ENCODE measurements around the gene CRY1. TPM values are rescaled to one million over a fixed set of nuclear protein-coding genes. Genes with fewer than 3 reads are reported as not detected.

The CRY1 gene
- polyA plus RNA-seq, 1 donor (not counting 4 experiments of a cell fraction or from before 2014, with no cell fraction given) = 10.0 TPM

- H3K27ac ChIP-seq (ENCODE audit: control insufficient read depth, insufficient read depth, low read length) = no peak overlapping the region
- H2AFZ ChIP-seq (ENCODE audit: control insufficient read depth, low read length) = no peak overlapping the region
- DNase-seq (ENCODE audit: low read depth, low spot score) (no peak), FAIRE-seq (no peak)
- H3K9me1 ChIP-seq (ENCODE audit: control insufficient read depth, extremely low read depth, insufficient read depth, low read length) = no peaks in the 10 kb centered on the region
- dilution Hi-C loops (cut with MboI; ENCODE audit: extremely low pct_ligation_motif_present, low sequenced_read_pairs) = no loop called here
- no peaks in the 10 kb centered on the region for H3K27me3 ChIP-seq (ENCODE audit: control insufficient read depth, extremely low read depth, insufficient read depth, low read length)
- H3K9me3 ChIP-seq (ENCODE audit: control insufficient read depth, low read depth, low read length) = no peaks in the 10 kb centered on the region
- no peaks in the 10 kb centered on the region for H4K20me1 ChIP-seq (ENCODE audit: control insufficient read depth, extremely low read depth, insufficient read depth, low read length)
- H3K79me2 ChIP-seq (ENCODE audit: control insufficient read depth, insufficient read depth, low read length) = no peaks in the 10 kb centered on the region
- H3K4me1 ChIP-seq (ENCODE audit: control insufficient read depth, extremely low read depth, insufficient read depth, low read length) = no peaks in the 10 kb centered on the region
- H3K4me2 ChIP-seq (ENCODE audit: control insufficient read depth, extremely low read depth, insufficient read depth, low read depth, low read length) = no peak overlapping the region
- no peak overlapping the region for H3K4me3 ChIP-seq (ENCODE audit: control insufficient read depth in 2 of 3, extremely low read depth in 1 of 3, insufficient read depth in 2 of 3, low read depth in 1 of 3, low read length in 3 of 3)
- TF ChIP-seq, protein P1, sequence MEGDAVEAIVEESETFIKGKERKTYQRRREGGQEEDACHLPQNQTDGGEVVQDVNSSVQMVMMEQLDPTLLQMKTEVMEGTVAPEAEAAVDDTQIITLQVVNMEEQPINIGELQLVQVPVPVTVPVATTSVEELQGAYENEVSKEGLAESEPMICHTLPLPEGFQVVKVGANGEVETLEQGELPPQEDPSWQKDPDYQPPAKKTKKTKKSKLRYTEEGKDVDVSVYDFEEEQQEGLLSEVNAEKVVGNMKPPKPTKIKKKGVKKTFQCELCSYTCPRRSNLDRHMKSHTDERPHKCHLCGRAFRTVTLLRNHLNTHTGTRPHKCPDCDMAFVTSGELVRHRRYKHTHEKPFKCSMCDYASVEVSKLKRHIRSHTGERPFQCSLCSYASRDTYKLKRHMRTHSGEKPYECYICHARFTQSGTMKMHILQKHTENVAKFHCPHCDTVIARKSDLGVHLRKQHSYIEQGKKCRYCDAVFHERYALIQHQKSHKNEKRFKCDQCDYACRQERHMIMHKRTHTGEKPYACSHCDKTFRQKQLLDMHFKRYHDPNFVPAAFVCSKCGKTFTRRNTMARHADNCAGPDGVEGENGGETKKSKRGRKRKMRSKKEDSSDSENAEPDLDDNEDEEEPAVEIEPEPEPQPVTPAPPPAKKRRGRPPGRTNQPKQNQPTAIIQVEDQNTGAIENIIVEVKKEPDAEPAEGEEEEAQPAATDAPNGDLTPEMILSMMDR (optimal IDR thresholded peaks at IDR 0.05 in 1 of 3, IDR thresholded peaks at IDR 0.05 in 1 of 3, conservative IDR thresholded peaks at IDR 0.05 in 1 of 3; ENCODE audit: extremely low read depth in 1 of 3, insufficient read depth in 2 of 3, low read length in 3 of 3) = no peak
- no peak for TF ChIP-seq EZH2 (IDR thresholded peaks at IDR 0.05; ENCODE audit: low read length)
- H3K36me3 ChIP-seq (ENCODE audit: control insufficient read depth in 2 of 2, extremely low read depth in 1 of 2, insufficient read depth in 2 of 2, low read length in 2 of 2) = no peaks in the 10 kb centered on the region
- H3K9ac ChIP-seq (ENCODE audit: control insufficient read depth, extremely low read depth, insufficient read depth, low read length) = no peak overlapping the region
These were observed 26.7 kb downstream of the CRY1 start for GRCh38 chr12:107066691-107067090.

DNA sequence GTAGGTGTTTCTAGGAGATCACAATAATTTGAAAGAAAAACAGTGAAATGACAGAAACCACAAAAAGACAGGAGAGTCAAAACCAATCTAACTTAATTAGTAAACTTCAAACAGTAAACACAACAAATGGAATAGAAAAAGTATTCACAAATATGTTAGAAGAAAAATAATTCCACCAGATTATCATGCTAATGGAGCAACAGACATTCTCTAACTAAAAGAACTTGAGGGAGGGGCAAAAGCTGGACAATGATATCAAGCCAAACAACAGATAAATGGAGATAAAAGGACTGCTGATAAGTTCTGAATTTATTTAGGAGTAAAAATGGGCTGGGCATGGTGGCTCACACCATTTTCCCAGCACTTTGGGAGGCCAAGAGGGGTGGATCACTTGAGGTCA, 28.7 kb downstream of the CRY1 start:
- FAIRE-seq = no peak
- Histone ChIP-seq H3K9me3 (ENCODE audit: control insufficient read depth, low read depth, low read length) (no peaks in the 10 kb centered on the region), H3K4me2 (ENCODE audit: control insufficient read depth, extremely low read depth, insufficient read depth, low read depth, low read length) (no peak overlapping the region), H2AFZ (ENCODE audit: control insufficient read depth, low read length) (no peak overlapping the region), H3K27ac (ENCODE audit: control insufficient read depth, insufficient read depth, low read length) (no peak overlapping the region), H3K79me2 (ENCODE audit: control insufficient read depth, insufficient read depth, low read length) (no peaks in the 10 kb centered on the region), H3K36me3 (ENCODE audit: control insufficient read depth in 2 of 2, extremely low read depth in 1 of 2, insufficient read depth in 2 of 2, low read length in 2 of 2) (no peaks in the 10 kb centered on the region), H3K4me3 (ENCODE audit: control insufficient read depth in 2 of 3, extremely low read depth in 1 of 3, insufficient read depth in 2 of 3, low read depth in 1 of 3, low read length in 3 of 3) (no peak overlapping the region), H3K9me1 (ENCODE audit: control insufficient read depth, extremely low read depth, insufficient read depth, low read length) (no peaks in the 10 kb centered on the region), H3K4me1 (ENCODE audit: control insufficient read depth, extremely low read depth, insufficient read depth, low read length) (no peaks in the 10 kb centered on the region), H3K27me3 (ENCODE audit: control insufficient read depth, extremely low read depth, insufficient read depth, low read length) (no peaks in the 10 kb centered on the region), H4K20me1 (ENCODE audit: control insufficient read depth, extremely low read depth, insufficient read depth, low read length) (no peaks in the 10 kb centered on the region), H3K9ac (ENCODE audit: control insufficient read depth, extremely low read depth, insufficient read depth, low read length) (no peak overlapping the region)
- TF ChIP-seq, protein P1 (optimal IDR thresholded peaks at IDR 0.05 in 1 of 3, IDR thresholded peaks at IDR 0.05 in 1 of 3, conservative IDR thresholded peaks at IDR 0.05 in 1 of 3; ENCODE audit: extremely low read depth in 1 of 3, insufficient read depth in 2 of 3, low read length in 3 of 3) = no peak
- TF ChIP-seq EZH2 (IDR thresholded peaks at IDR 0.05; ENCODE audit: low read length) = no peak
- no peak for DNase-seq (ENCODE audit: low read depth, low spot score)
- dilution Hi-C loops (cut with MboI; ENCODE audit: extremely low pct_ligation_motif_present, low sequenced_read_pairs) = no loop called here
